ENCODE data around the gene ARL15.
"Not testable (repeated sequence)": the region's sequence is repeated elsewhere in the genome, so short reads cannot be mapped to it uniquely, and the experiment has no call there.

ARL15 gene

DNA sequence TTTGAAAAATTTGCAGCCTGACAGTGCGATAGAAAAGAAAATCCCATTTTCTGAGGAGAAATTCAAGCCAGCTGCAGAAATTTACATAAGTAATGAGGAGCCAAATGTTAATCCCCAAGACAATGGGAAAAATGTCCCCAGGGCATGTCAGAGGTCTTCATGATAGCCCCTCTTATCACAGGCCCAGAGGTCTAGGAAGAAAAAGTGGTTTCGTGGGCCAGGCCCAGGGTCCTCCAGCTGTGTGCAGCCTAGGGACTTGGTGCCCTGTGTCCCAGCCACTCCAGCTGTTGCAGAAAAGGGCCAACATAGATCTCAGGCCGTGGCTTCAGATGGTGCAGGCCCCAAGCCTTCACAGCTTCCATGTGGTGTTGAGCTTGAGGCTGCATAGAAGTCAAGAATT lies 249.5 kb downstream of the ARL15 start:
- H3K27me3 ChIP-seq (ENCODE audit: insufficient read depth, low read length) = not testable (repeated sequence)

DNA sequence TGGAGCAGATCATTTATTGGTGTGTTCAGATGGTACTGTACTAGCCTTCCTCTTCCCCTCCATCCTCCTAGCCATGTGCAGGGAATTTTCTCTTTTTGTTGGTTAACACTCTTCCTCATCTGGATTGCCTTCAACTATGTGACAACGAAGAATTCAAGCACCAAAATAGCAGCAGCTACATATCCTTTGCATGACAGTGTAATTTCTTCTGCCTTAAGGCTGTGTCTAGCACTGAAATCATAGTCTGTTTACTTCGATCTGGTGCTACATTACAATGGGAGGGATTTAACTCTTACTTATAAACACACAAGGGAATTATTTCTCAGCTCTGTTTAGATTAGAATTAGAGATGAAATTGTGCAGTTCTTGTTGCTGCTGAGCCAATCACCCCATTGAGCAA lies 260.4 kb downstream of the ARL15 start:
- Histone ChIP-seq H3K4me1 (ENCODE audit: insufficient read depth, low read length) (no peaks in the 10 kb centered on the region), H3K27me3 (ENCODE audit: insufficient read depth, low read length) (no peaks in the 10 kb centered on the region), H3K36me3 (ENCODE audit: insufficient read depth, low read length) (no peaks in the 10 kb centered on the region), H3K9me3 (ENCODE audit: low read length) (no peaks in the 10 kb centered on the region), H3K4me3 (ENCODE audit: low read length) (no peak overlapping the region), H2AFZ (ENCODE audit: low read depth, low read length) (no peak overlapping the region)

More for the DNA sequence above, 249.5 kb downstream of the ARL15 start:
- not testable (repeated sequence) for H3K4me1 ChIP-seq (ENCODE audit: insufficient read depth, low read length); H3K36me3 ChIP-seq (ENCODE audit: insufficient read depth, low read length); H3K9me3 ChIP-seq (ENCODE audit: low read length); H2AFZ ChIP-seq (ENCODE audit: low read depth, low read length); H3K4me3 ChIP-seq (ENCODE audit: low read length)

DNA sequence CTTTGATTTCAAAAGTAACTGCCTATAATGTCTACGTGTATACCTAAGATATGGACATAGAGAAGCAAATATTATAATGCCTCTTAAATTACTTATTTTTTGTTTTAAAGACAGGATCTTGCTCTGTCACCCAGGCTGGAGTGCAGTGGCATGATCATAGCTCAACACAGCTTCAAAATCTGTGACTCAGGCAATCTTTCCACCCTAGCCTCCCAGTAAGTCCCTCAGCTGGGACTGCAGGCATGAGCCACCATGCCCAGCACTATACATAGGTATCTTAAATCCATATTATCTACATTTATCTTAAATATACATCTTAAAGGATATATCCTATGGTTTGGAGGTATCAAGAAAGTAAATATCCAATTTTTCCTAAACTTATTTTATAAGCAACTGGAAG lies 261.2 kb downstream of the ARL15 start:
- H3K36me3 ChIP-seq (ENCODE audit: insufficient read depth, low read length) = no peaks in the 10 kb centered on the region
- no peaks in the 10 kb centered on the region for H3K27me3 ChIP-seq (ENCODE audit: insufficient read depth, low read length)
- no peaks in the 10 kb centered on the region for H3K9me3 ChIP-seq (ENCODE audit: low read length)
- H3K4me3 ChIP-seq (ENCODE audit: low read length) = no peak overlapping the region
- no peaks in the 10 kb centered on the region for H3K4me1 ChIP-seq (ENCODE audit: insufficient read depth, low read length)
- no peak overlapping the region for H2AFZ ChIP-seq (ENCODE audit: low read depth, low read length)

DNA sequence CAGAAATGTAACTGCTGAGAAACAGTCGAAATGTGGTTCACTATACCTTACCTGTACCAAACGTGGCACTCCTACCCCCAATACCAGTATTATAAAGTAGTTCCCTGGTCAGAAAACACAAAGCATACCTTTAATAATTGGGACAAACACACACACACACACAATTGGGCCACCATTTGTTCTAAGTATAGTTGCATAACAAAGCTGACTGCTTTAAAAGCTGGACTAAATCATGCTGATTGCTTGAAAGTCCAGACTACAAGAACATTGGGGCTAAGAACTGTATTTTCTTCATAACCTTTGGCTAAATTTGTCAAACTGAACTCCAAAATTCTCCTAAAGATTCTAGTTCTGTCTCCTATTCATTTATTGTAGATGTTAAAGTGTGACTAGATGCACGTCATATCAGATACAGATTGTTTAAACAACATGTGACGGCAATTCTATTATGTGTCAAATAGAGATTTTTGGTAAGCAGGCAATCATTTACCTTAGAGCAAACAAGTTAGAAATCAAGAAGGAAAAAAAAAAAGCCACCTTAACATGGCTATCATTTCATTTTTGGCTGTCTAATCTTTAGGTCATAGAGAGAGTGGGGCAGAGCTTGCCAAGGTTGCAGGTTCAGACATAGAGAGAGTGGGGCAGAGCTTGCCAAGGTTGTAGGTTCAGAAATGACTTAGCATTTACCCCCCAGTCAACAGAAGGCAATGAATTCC lies 265.1 kb downstream of the ARL15 start:
- Histone ChIP-seq H3K4me3 (ENCODE audit: low read length) (no peak overlapping the region), H3K36me3 (ENCODE audit: insufficient read depth, low read length) (no peaks in the 10 kb centered on the region), H2AFZ (ENCODE audit: low read depth, low read length) (no peak overlapping the region), H3K9me3 (ENCODE audit: low read length) (no peaks in the 10 kb centered on the region), H3K27me3 (ENCODE audit: insufficient read depth, low read length) (no peaks in the 10 kb centered on the region), H3K4me1 (ENCODE audit: insufficient read depth, low read length) (no peaks in the 10 kb centered on the region)

DNA sequence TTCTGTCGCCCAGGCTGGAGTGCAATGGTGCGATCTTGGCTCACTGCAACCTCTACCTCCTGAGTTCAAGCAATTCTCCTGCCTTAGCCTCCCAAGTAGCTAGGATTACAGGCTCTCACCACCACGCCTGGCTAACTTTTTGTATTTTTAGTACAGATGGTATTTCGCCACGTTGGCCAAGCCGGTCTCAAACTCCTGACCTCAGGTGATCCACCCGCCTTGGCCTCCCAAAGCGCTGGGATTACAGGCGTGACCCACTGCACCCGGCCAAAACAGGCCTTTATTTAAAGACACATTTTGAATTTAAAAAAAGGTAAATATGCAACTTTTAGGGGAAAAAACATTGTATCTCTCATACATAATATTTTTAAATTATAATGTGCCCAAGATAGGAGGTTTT lies 266.1 kb downstream of the ARL15 start:
- H3K4me1 ChIP-seq (ENCODE audit: insufficient read depth, low read length); H3K9me3 ChIP-seq (ENCODE audit: low read length); H3K4me3 ChIP-seq (ENCODE audit: low read length); H3K36me3 ChIP-seq (ENCODE audit: insufficient read depth, low read length); H2AFZ ChIP-seq (ENCODE audit: low read depth, low read length); H3K27me3 ChIP-seq (ENCODE audit: insufficient read depth, low read length): not testable (repeated sequence)

DNA sequence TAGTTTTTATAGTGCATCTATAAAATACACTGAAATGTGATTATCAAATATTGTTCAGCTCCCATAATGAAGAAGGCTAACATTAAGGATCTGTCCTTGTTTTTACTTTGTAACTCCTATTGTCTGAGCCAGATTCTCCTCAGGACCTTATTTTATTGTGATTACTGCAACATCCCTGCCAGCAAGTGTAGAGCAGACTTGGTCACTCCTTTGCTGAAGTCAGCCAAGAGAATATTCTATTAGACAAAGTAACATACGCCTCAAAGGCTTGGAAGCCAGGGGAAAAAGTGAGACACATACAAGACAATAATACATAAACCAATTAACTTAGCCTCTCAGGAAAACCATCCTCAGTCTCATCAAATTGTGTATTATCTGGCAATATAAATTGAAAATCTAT lies 269.6 kb downstream of the ARL15 start:
- no peaks in the 10 kb centered on the region for H3K27me3 ChIP-seq (ENCODE audit: insufficient read depth, low read length)
- no peaks in the 10 kb centered on the region for H3K9me3 ChIP-seq (ENCODE audit: low read length)
- H3K4me3 ChIP-seq (ENCODE audit: low read length) = no peak overlapping the region
- H3K4me1 ChIP-seq (ENCODE audit: insufficient read depth, low read length) = no peaks in the 10 kb centered on the region
- no peaks in the 10 kb centered on the region for H3K36me3 ChIP-seq (ENCODE audit: insufficient read depth, low read length)
- H2AFZ ChIP-seq (ENCODE audit: low read depth, low read length) = no peak overlapping the region

DNA sequence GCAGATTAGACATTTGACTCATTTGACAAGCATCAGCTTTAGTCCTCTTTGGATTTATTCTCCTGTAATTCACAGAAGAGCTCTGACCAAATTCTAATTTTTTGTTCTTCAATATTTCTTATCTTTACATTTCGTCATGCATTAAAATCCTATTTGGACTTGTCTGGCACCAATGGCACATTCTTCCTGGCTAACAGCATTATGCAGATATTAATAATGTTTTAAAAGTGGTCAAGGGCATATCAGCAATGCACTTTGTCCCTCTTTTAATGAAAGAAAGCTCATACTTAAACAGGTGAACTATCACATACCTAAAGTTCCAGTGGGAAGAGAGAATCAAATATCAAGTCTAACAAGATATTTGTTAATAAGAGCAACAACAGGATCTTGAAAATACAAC lies 270.4 kb downstream of the ARL15 start:
- H3K27me3 ChIP-seq (ENCODE audit: insufficient read depth, low read length) = no peaks in the 10 kb centered on the region
- no peak overlapping the region for H2AFZ ChIP-seq (ENCODE audit: low read depth, low read length)
- H3K4me3 ChIP-seq (ENCODE audit: low read length) = no peak overlapping the region
- H3K36me3 ChIP-seq (ENCODE audit: insufficient read depth, low read length) = no peaks in the 10 kb centered on the region
- no peaks in the 10 kb centered on the region for H3K4me1 ChIP-seq (ENCODE audit: insufficient read depth, low read length)
- no peaks in the 10 kb centered on the region for H3K9me3 ChIP-seq (ENCODE audit: low read length)

DNA sequence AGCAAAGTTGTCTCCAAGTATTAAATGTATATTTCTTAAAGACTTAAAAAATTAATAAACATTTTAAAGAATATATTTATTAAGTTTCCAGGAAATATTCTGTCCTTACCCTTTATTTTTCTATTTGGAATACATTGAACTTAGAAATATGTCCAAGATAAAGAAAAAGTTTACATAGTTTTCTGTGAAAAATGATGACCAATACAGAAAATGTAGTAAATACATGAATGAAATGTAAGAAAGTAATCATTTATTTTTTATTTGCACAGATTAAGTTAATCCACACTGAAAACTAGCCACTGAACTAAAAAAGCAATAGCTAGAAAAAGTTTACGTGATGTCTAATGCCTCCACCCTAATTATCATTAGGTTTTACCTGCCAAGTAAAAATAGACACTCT lies 273.2 kb downstream of the ARL15 start:
- H3K27me3 ChIP-seq (ENCODE audit: insufficient read depth, low read length) = no peaks in the 10 kb centered on the region
- no peak overlapping the region for H2AFZ ChIP-seq (ENCODE audit: low read depth, low read length)
- H3K9me3 ChIP-seq (ENCODE audit: low read length) = no peaks in the 10 kb centered on the region
- H3K36me3 ChIP-seq (ENCODE audit: insufficient read depth, low read length) = no peaks in the 10 kb centered on the region
- no peak overlapping the region for H3K4me3 ChIP-seq (ENCODE audit: low read length)
- H3K4me1 ChIP-seq (ENCODE audit: insufficient read depth, low read length) = no peaks in the 10 kb centered on the region

DNA sequence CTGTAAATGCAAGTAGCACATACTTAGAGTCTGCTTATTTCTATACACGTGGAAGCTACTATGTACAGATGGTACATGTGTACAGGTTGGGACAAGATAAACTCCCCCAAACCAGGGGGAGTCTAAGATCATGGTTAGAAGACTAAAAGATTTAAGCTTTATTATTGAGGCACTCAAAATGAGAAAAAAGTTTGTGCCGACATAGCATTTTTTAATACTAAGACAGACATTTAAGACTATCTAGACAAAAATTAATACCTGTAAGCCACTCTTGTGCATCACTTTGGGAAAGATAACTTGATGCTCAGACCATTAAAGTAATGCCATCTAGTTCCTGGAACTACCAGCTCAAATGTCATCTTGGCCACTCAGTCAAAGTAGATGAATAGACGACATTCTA lies 279.4 kb downstream of the ARL15 start:
- Histone ChIP-seq H3K4me1 (ENCODE audit: insufficient read depth, low read length) (no peaks in the 10 kb centered on the region), H2AFZ (ENCODE audit: low read depth, low read length) (no peak overlapping the region), H3K4me3 (ENCODE audit: low read length) (no peak overlapping the region), H3K36me3 (ENCODE audit: insufficient read depth, low read length) (no peaks in the 10 kb centered on the region), H3K9me3 (ENCODE audit: low read length) (no peaks in the 10 kb centered on the region), H3K27me3 (ENCODE audit: insufficient read depth, low read length) (no peaks in the 10 kb centered on the region)

DNA sequence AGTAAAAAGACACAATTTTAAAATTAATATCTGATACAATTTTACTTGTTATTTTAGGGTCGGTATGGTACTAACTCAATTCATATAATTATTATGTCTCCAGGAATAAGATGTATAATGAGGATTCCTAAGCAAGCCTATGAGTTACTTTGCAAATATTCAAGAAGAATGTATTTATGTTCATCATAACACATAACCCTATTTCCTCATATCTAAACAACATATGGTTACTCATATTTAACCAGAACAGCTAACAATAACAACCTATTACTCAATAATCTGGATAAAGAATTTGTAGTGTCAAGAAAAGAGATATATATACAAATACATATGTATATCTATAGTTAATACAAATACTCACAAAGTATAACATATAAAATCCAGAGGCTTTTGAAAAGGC lies 285.9 kb downstream of the ARL15 start:
- H3K4me1 ChIP-seq (ENCODE audit: insufficient read depth, low read length) = peaks cover 4% of the 10 kb centered on the region
- H3K4me3 ChIP-seq (ENCODE audit: low read length) = no peak overlapping the region
- H2AFZ ChIP-seq (ENCODE audit: low read depth, low read length) = no peak overlapping the region
- no peaks in the 10 kb centered on the region for H3K27me3 ChIP-seq (ENCODE audit: insufficient read depth, low read length)
- H3K9me3 ChIP-seq (ENCODE audit: low read length) = no peaks in the 10 kb centered on the region
- no peaks in the 10 kb centered on the region for H3K36me3 ChIP-seq (ENCODE audit: insufficient read depth, low read length)

DNA sequence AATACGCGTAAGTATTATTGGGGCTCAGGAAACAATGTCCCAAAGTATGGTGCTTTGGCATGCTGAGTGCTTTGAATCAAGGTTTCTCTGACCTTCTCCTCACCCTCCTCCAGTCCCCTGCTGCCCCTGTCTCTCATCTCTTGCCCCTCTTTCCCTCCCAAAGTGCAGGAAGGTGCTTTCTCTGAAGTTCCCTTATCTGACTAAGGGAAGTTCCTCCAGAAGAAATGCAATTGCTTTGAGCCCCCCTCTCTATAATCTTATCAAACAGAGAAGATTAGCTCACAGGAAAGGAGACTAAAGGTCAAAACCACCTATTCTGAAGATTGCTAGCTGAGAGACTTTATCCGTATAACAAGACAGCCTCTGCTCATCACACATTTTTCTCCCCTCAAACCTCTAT lies 288.1 kb downstream of the ARL15 start:
- no peak overlapping the region for H2AFZ ChIP-seq (ENCODE audit: low read depth, low read length)
- H3K4me3 ChIP-seq (ENCODE audit: low read length) = no peak overlapping the region
- no peaks in the 10 kb centered on the region for H3K36me3 ChIP-seq (ENCODE audit: insufficient read depth, low read length)
- H3K9me3 ChIP-seq (ENCODE audit: low read length) = no peaks in the 10 kb centered on the region
- H3K27me3 ChIP-seq (ENCODE audit: insufficient read depth, low read length) = no peaks in the 10 kb centered on the region
- H3K4me1 ChIP-seq (ENCODE audit: insufficient read depth, low read length) = peaks cover 14% of the 10 kb centered on the region

DNA sequence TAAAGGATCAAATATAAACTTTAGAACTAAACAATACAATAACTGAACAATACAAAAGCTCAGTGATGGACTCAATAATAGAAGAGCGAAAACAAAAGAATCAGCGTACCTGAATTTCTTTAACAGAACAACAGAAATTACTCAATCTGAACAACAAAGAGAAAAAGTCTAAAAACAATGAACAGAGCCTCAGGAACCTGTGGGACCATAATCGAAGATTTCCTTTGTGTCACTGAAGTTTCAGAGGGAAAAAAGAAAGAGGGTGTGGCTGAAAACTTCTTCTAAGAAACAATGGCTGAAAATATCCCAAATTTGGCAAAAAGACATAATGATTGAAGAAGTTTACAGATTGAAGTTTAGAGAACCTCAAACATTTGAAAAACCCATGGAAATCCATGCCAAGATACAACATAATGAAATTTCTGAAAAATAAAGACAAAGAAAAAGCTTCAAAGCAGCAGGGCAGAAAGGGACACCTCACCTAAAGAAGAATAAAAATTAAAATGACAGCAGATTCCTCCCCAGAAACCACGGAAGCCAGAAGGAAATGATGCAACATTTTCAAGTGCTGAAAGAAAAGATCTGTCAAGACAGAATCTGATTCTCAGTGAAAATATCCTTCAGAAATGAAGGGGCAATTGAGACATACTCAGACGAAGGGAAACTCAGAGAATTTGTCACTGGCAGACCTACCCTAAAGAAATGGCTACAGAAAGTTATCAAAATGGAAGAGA lies 288.8 kb downstream of the ARL15 start:
- no peak overlapping the region for H3K4me3 ChIP-seq (ENCODE audit: low read length)
- H3K4me1 ChIP-seq (ENCODE audit: insufficient read depth, low read length) = peaks cover 14% of the 10 kb centered on the region
- no peaks in the 10 kb centered on the region for H3K9me3 ChIP-seq (ENCODE audit: low read length)

DNA sequence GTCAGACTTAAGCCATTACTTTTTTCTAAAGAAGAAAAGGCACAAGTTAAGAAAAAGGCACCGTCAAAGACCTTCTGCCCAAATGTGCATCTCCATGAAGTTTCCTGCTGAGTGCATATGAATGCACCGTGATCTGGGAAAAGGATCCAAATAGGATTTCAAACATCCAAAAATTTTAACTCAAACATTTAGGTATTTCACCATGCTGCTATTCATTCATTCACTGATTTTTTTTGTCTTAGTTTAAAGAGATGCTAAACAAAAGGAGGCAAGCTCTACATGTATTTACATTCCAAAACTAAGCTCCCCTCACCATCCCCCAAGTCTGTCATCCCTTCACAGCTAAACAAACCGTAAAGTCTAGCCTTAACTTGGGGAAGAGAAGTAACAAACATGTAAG lies 291.9 kb downstream of the ARL15 start:
- no peak overlapping the region for H2AFZ ChIP-seq (ENCODE audit: low read depth, low read length)
- H3K4me3 ChIP-seq (ENCODE audit: low read length) = no peak overlapping the region
- H3K36me3 ChIP-seq (ENCODE audit: insufficient read depth, low read length) = no peaks in the 10 kb centered on the region
- H3K27me3 ChIP-seq (ENCODE audit: insufficient read depth, low read length) = no peaks in the 10 kb centered on the region
- peaks cover 3% of the 10 kb centered on the region for H3K9me3 ChIP-seq (ENCODE audit: low read length)
- peaks cover 14% of the 10 kb centered on the region for H3K4me1 ChIP-seq (ENCODE audit: insufficient read depth, low read length)

More for the DNA sequence above, 288.8 kb downstream of the ARL15 start:
- Histone ChIP-seq H3K36me3 (ENCODE audit: insufficient read depth, low read length) (no peaks in the 10 kb centered on the region), H3K27me3 (ENCODE audit: insufficient read depth, low read length) (no peaks in the 10 kb centered on the region), H2AFZ (ENCODE audit: low read depth, low read length) (no peak overlapping the region)

DNA sequence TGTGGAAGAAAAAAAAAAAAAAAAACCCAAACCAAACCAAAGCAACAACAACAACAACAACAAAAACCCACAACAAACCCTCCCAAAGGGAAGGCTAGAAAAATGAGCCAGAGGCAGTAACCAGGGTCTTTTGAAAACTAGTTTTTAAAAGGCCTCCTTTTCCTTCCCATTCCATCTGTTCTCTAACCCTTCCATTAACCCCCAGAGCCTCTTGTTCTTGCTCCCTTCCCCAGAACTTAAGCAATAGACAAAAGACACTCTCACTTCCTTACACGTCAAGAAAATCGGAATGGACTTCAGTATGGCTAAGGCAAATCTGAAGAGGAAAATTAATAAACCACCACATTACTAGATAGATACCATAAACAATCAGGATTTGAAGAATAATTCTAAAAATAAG lies 292.8 kb downstream of the ARL15 start:
- H3K36me3 ChIP-seq (ENCODE audit: insufficient read depth, low read length) = no peaks in the 10 kb centered on the region
- no peaks in the 10 kb centered on the region for H3K27me3 ChIP-seq (ENCODE audit: insufficient read depth, low read length)
- no peak overlapping the region for H3K4me3 ChIP-seq (ENCODE audit: low read length)
- H3K9me3 ChIP-seq (ENCODE audit: low read length) = peaks cover 3% of the 10 kb centered on the region
- no peak overlapping the region for H2AFZ ChIP-seq (ENCODE audit: low read depth, low read length)
- peaks cover 14% of the 10 kb centered on the region for H3K4me1 ChIP-seq (ENCODE audit: insufficient read depth, low read length)

Data from neuron (in vitro differentiated cells).